Thyroid gland (tissue), 4 donors: ENCODE measurements around the gene GPR35. TPM values are rescaled to one million over a fixed set of nuclear protein-coding genes. Genes with fewer than 3 reads are reported as not detected.

Source experiments
- DNase-seq, 2 donors: peaks; one replicate each; pipeline ENCODE4 v3.0.0-alpha.2; 2019
- H3K27ac ChIP-seq, 3 donors: fragments of 200-600 bp; sonication (generic); 1 replicate in 2 of 3; 2 replicates in 1 of 3; pipeline ENCODE4 v1.5.1; 2016 to 2019; ENCODE audit warnings: mild to moderate bottlenecking in 1 of 3, moderate library complexity in 1 of 3
- H3K27me3 ChIP-seq: fragments of 200-600 bp; sonication (generic); one replicate; pipeline ENCODE4 v1.5.1; 2019
- H3K36me3 ChIP-seq, 2 donors: fragments of 200-600 bp; sonication (generic); one replicate each; pipeline ENCODE4 v1.5.1; 2016 to 2019
- H3K4me1 ChIP-seq, 2 donors: fragments of 200-600 bp; sonication (generic); one replicate each; pipeline ENCODE4 v1.5.1; 2017 to 2019
- H3K4me3 ChIP-seq, 3 donors: fragments of 200-600 bp; sonication (generic); replicated peaks in 1 of 3; 1 replicate in 2 of 3; 2 replicates in 1 of 3; pipeline ENCODE4 v1.5.1; 2016; ENCODE audit warnings: mild to moderate bottlenecking in 1 of 3
- H3K9me3 ChIP-seq: fragments of 200-600 bp; sonication (generic); one replicate; pipeline ENCODE4 v1.5.1; 2017
- POLR2A ChIP-seq, 2 donors: fragments of 450-650 bp; IDR thresholded peaks; one replicate each; pipeline ENCODE4 v1.6.1; 2017; ENCODE audit warnings: antibody characterized with exemption in 2 of 2, mild to moderate bottlenecking in 2 of 2, moderate library complexity in 1 of 2
- WGBS, 2 donors: methylation state at CpG; one replicate each; pipeline ENCODE4 v1.1.5; 2017; 5-methylcytosine and 5-hydroxymethylcytosine counted together
- intact Hi-C: fragments of 100-400 bp; cut with DNase I; formaldehyde crosslinking; loops from one replicate; pipeline ENCODE4 v1.15.1; 2023
- total RNA-seq, 4 donors: library from RNA; depleted of rRNA; stranded (reverse); fragments of >200 nt; gene quantifications; one replicate each; pipeline ENCODE4 v1.2.3, GENCODE V29; 2016
- TF ChIP-seq, protein P1 (sequence below), 6 experiments: fragments of 200-600 bp in 3 of 6; fragments of 450-650 bp in 3 of 6; sonication (generic) in 3 of 6; IDR thresholded peaks; one replicate each; pipeline ENCODE4 v1.5.1; 2016 to 2019; ENCODE audit warnings: antibody characterized with exemption in 6 of 6, mild to moderate bottlenecking in 2 of 6, inconsistent platforms in 1 of 6, moderate library complexity in 1 of 6

Gene GPR35
- total RNA-seq, 4 donors from 2014 or later: 0.29 to 1.7 (median 1.0) TPM

DNA sequence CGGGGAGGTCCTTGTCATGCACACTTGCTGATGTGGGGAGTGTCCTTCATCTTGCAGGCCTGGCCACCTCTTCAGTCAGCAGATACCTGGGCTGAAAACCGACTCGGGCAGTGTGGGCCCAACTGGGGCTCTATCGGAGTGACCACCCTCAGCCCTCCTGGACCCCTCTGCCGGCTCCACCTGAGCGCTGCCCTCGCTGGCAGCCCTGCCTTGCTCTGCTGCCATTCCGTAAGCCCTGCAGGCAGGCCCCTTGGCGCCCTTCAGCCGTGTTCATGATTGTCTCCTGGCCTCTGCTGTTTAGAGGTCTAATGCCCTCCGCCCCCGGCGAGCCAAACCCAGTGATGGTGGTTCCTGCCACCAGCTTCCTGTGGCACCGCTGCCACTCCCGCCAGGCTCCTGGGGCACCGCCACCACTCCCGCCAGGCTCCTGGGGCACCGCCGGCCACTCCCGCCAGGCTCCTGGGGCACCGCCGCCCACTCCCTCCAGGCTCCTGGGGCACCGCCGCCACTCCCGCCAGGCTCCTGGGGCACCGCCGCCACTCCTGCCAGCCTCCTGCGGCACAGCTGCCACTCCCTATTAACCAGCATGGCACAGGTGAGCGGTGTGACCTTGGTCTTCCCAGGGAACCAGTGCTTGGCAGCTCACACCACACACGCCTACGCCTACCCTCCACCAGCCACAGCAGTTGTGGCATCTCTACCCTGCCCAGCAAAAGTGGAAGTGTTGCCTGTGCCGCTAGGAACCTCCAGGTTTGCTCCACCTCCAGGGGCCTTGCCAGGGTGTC is 22.8 kb upstream of the GPR35 start:
- 90 to 92% methylated on average over 24 to 30 of the region's 32 CpGs for WGBS, 2 donors
- peak; percentile 0 to 1 for DNase-seq
- TF ChIP-seq, protein P1, sequence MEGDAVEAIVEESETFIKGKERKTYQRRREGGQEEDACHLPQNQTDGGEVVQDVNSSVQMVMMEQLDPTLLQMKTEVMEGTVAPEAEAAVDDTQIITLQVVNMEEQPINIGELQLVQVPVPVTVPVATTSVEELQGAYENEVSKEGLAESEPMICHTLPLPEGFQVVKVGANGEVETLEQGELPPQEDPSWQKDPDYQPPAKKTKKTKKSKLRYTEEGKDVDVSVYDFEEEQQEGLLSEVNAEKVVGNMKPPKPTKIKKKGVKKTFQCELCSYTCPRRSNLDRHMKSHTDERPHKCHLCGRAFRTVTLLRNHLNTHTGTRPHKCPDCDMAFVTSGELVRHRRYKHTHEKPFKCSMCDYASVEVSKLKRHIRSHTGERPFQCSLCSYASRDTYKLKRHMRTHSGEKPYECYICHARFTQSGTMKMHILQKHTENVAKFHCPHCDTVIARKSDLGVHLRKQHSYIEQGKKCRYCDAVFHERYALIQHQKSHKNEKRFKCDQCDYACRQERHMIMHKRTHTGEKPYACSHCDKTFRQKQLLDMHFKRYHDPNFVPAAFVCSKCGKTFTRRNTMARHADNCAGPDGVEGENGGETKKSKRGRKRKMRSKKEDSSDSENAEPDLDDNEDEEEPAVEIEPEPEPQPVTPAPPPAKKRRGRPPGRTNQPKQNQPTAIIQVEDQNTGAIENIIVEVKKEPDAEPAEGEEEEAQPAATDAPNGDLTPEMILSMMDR (IDR thresholded peaks at IDR 0.05): no peak
- no peak for TF ChIP-seq POLR2A (IDR thresholded peaks at IDR 0.05)
- H3K4me1 ChIP-seq: peaks cover 0 to 10% of the 10 kb centered on the region in 2 donors
- H3K4me3 ChIP-seq: no peak overlapping the region
- H3K27me3 ChIP-seq: no peaks in the 10 kb centered on the region
- H3K27ac ChIP-seq: no peak overlapping the region
- peaks cover 0 to 13% of the 10 kb centered on the region in 2 donors for H3K36me3 ChIP-seq
- intact Hi-C loops: no loop called here
- H3K9me3 ChIP-seq: no peaks in the 10 kb centered on the region

DNA sequence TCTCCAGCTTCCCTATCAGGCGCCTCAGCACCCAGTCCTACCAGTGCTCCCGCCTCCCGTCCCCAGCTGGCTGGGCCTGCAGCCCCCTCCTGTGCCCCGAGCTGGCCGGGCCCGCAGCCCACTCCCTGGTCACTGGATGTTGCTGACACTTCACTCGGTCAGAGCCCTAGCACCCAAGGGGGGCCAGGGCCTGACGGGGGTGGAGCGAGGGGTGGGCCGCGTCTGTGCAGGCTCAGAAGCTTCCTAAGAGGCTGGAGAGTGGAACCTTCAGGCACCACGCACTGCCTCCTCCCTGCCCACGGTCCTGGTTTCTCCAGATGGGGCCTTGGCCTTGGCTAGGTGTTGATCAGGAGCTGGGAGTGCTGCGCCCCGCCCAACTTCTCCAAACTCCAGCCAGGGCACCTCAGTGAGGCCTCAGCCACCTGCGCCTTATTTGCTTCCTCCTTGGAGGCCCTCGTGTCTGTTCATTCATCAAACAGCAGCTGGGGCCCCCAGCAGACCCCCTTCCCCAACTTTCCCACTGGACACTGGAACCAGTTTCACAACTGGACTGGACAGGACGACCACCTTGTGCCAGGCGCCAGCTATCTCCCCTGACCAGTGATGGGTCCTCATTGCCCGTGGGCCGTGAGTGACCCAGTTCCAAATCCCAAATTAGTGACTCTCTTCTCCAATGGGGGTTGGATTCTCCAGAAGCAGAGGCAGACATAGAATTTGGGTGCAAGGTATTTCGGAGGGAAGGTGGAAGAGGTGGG is 22.0 kb upstream of the GPR35 start:
- 82 to 92% methylated on average over 8 to 21 of the region's 22 CpGs for WGBS, 2 donors
- H3K27ac ChIP-seq: no peak overlapping the region
- H3K36me3 ChIP-seq: peaks cover 0 to 9% of the 10 kb centered on the region in 2 donors
- peak in 1 of 2 donors; percentile 0 for DNase-seq
- H3K4me1 ChIP-seq: peaks cover 0 to 10% of the 10 kb centered on the region in 2 donors
- no peak for TF ChIP-seq POLR2A (IDR thresholded peaks at IDR 0.05)
- TF ChIP-seq, protein P1 (IDR thresholded peaks at IDR 0.05): no peak
- intact Hi-C loops: no loop called here
- no peaks in the 10 kb centered on the region for H3K9me3 ChIP-seq
- H3K27me3 ChIP-seq: no peaks in the 10 kb centered on the region
- no peak overlapping the region for H3K4me3 ChIP-seq

DNA sequence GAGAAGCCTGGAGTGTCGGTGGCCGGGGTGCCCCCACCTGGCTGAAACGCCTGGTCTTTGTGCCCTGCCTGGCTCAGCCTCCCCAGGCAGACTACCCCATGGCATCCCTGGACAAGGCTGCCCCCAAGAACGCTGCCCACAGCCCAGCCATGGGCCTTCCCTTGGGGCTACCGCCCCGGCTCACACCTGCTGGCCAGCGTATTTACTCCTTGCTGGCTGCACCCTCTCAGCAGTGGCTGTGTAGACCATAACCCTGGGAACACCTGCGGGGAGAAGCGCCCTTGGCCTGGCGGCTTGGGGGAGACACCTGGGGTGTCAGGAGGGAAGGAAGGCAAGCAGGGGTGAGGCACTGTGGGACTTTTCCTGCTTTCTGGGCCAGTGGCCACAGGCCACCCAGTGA is 21.4 kb upstream of the GPR35 start:
- Histone ChIP-seq H3K4me1 (peaks cover 0 to 10% of the 10 kb centered on the region in 2 donors), H3K36me3 (peaks cover 0 to 3% of the 10 kb centered on the region in 2 donors), H3K27me3 (no peaks in the 10 kb centered on the region), H3K27ac (no peak overlapping the region), H3K4me3 (no peak overlapping the region), H3K9me3 (no peaks in the 10 kb centered on the region)
- intact Hi-C loops: no loop called here
- 91 to 93% methylated on average over 9 to 10 of the region's 10 CpGs for WGBS, 2 donors
- DNase-seq: peak in 1 of 2 donors; percentile 4
- TF ChIP-seq POLR2A (IDR thresholded peaks at IDR 0.05): no peak
- TF ChIP-seq, protein P1 (IDR thresholded peaks at IDR 0.05): no peak

DNA sequence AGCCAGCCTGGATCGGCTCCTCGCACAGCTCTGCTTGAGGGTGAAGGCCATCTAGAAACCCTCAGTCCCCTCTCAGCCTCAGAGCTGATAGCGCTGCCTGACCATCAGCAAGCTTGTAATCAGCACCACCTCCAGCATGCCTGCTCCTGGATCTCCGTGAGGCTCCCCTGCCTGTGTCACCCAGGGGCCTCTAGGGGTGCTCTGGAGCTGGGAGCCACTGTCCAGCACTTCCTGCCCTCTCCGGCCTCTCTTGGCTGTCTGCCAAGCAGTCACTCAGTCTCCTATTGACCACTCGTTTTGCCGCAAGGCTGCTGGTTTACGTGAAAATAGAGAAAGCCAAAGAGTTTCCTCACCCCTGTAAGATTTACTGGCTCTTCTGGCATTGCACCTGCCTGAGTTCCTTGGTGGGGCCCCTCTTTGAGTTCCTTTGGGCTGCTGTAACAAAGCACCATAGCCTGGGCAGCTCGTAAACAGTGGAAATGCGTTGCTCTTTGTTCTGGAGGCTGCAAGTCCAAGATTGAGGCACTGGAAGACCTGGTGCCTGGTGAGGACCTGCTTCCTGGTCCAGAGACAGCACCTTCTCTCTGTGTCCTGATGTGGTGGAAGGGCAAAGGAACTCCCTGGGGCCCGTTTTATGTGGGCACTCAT is 20.9 kb upstream of the GPR35 start:
- Histone ChIP-seq H3K9me3 (no peaks in the 10 kb centered on the region), H3K36me3 (no peaks in the 10 kb centered on the region), H3K27ac (no peak overlapping the region), H3K4me1 (peaks cover 0 to 10% of the 10 kb centered on the region in 2 donors), H3K27me3 (no peaks in the 10 kb centered on the region), H3K4me3 (no peak overlapping the region)
- DNase-seq: peak; percentile 93
- WGBS, 2 donors: 26 to 35% methylated on average over 7 to 9 of the region's 11 CpGs
- intact Hi-C loops: no loop called here
- TF ChIP-seq, protein P1 (IDR thresholded peaks at IDR 0.05): peak; percentile 47 to 87 (median 78)
- no peak for TF ChIP-seq POLR2A (IDR thresholded peaks at IDR 0.05)
